Progenitor cell of endocrine pancreas (in vitro differentiated cells): ENCODE measurements around the gene KHDC1L. TPM values are rescaled to one million over a fixed set of nuclear protein-coding genes. Genes with fewer than 3 reads are reported as not detected.
"Not testable (repeated sequence)": the region's sequence is repeated elsewhere in the genome, so short reads cannot be mapped to it uniquely, and the experiment has no call there.

Experiments used
- DNase-seq: peaks from one replicate; pipeline ENCODE4 v3.0.0; 2021; ENCODE audit warnings: low spot score; ENCODE audit not compliant: unreplicated experiment
- H3K27ac Mint-ChIP-seq: 2 replicates; pipeline ENCODE4 v1.8.0; 2021; ENCODE audit warnings: mild to moderate bottlenecking, moderate library complexity, mixed read lengths
- H3K27me3 Mint-ChIP-seq: 2 replicates; pipeline ENCODE4 v1.8.0; 2021; ENCODE audit warnings: mixed read lengths
- H3K36me3 Mint-ChIP-seq: 2 replicates; pipeline ENCODE4 v1.8.0; 2022; ENCODE audit warnings: mixed read lengths; ENCODE audit not compliant: insufficient read depth
- H3K4me1 Mint-ChIP-seq: 2 replicates; pipeline ENCODE4 v1.8.0; 2021; ENCODE audit warnings: low read depth, mixed read lengths
- H3K4me3 Mint-ChIP-seq: 2 replicates; pipeline ENCODE4 v1.8.0; 2021; ENCODE audit warnings: low read depth, mild to moderate bottlenecking, moderate library complexity, mixed read lengths
- H3K9me3 Mint-ChIP-seq: 2 replicates; pipeline ENCODE4 v1.8.0; 2021; ENCODE audit warnings: low read depth, mixed read lengths
- CTCF ChIP-seq: fragments of 200-600 bp; sonication (generic); IDR thresholded peaks from one replicate; pipeline ENCODE4 v1.5.0; 2021; ENCODE audit warnings: antibody characterized with exemption, mild to moderate bottlenecking; ENCODE audit not compliant: unreplicated experiment
- total RNA-seq: library from RNA; stranded (reverse); gene quantifications from 2 replicates; pipeline ENCODE4 v1.2.1, GENCODE V29; 2021

KHDC1L gene
- total RNA-seq, 1 donor from 2014 or later: not detected

- Mint-ChIP-seq H3K9me3 (no peaks in the 10 kb centered on the region), H3K4me1 (peaks cover 3% of the 10 kb centered on the region), H3K4me3 (no peak overlapping the region), H3K27ac (no peak overlapping the region), H3K27me3 (no peaks in the 10 kb centered on the region), H3K36me3 (no peaks in the 10 kb centered on the region)
- TF ChIP-seq CTCF: no peak
- no peak for DNase-seq
Measured at GRCh38 chr6:73258721-73259120, 33.4 kb upstream of the KHDC1L start.

GRCh38 chr6:73254323-73254722, 29.0 kb upstream of the KHDC1L start:
- H3K4me1 Mint-ChIP-seq, H3K9me3 Mint-ChIP-seq, H3K4me3 Mint-ChIP-seq: not testable (repeated sequence)

GRCh38 chr6:73252703-73253102, 27.4 kb upstream of the KHDC1L start:
- Mint-ChIP-seq H3K9me3 (no peaks in the 10 kb centered on the region), H3K27ac (no peak overlapping the region), H3K36me3 (no peaks in the 10 kb centered on the region), H3K4me1 (peaks cover 12% of the 10 kb centered on the region), H3K27me3 (no peaks in the 10 kb centered on the region), H3K4me3 (no peak overlapping the region)
- no peak for DNase-seq
- no peak for TF ChIP-seq CTCF

More at GRCh38 chr6:73254323-73254722, 29.0 kb upstream of the KHDC1L start:
- not testable (repeated sequence) for H3K27me3 Mint-ChIP-seq, H3K27ac Mint-ChIP-seq, H3K36me3 Mint-ChIP-seq, DNase-seq

- no peak for TF ChIP-seq CTCF
- no peaks in the 10 kb centered on the region for H3K36me3 Mint-ChIP-seq
- no peaks in the 10 kb centered on the region for H3K9me3 Mint-ChIP-seq
- H3K4me1 Mint-ChIP-seq: peaks cover 12% of the 10 kb centered on the region
- DNase-seq: no peak
- no peak overlapping the region for H3K27ac Mint-ChIP-seq
- H3K4me3 Mint-ChIP-seq: no peak overlapping the region
- no peaks in the 10 kb centered on the region for H3K27me3 Mint-ChIP-seq
Measured at GRCh38 chr6:73250016-73250415, 24.7 kb upstream of the KHDC1L start.

GRCh38 chr6:73248192-73248903, 23.1 kb upstream of the KHDC1L start:
- Mint-ChIP-seq H3K4me3 (no peak overlapping the region), H3K27me3 (no peaks in the 10 kb centered on the region), H3K9me3 (no peaks in the 10 kb centered on the region), H3K36me3 (no peaks in the 10 kb centered on the region), H3K27ac (no peak overlapping the region), H3K4me1 (peaks cover 12% of the 10 kb centered on the region)
- no peak for TF ChIP-seq CTCF
- DNase-seq: no peak

GRCh38 chr6:73242001-73242400, 16.7 kb upstream of the KHDC1L start:
- no peak for TF ChIP-seq CTCF
- Mint-ChIP-seq H3K27me3 (no peaks in the 10 kb centered on the region), H3K4me3 (no peak overlapping the region), H3K4me1 (no peaks in the 10 kb centered on the region), H3K9me3 (no peaks in the 10 kb centered on the region), H3K27ac (peak overlapping the region; percentile 68), H3K36me3 (no peaks in the 10 kb centered on the region)
- no peak for DNase-seq
